ENCODE measurements around the gene IVD. TPM values are rescaled to one million over a fixed set of nuclear protein-coding genes. Genes with fewer than 3 reads are reported as not detected.
"Not testable (repeated sequence)": the region's sequence is repeated elsewhere in the genome, so short reads cannot be mapped to it uniquely, and the experiment has no call there.

Gene IVD
- total RNA-seq, 1 donor from 2014 or later, result 52.8 TPM

GRCh38 chr15:40439461-40439959 is 33.9 kb downstream of the IVD start:
- peak; percentile 29 for DNase-seq

GRCh38 chr15:40439960-40440742 is 34.6 kb downstream of the IVD start:
- DNase-seq, result peak; percentile 32

GRCh38 chr15:40440743-40441564 is 35.4 kb downstream of the IVD start, which contains the start of gene BAHD1:
Gene BAHD1 (plus strand): TSS chr15:40440953. CDS start chr15:40458465, 17,512 bp downstream.
- peak; percentile 97 for DNase-seq

- DNase-seq, result peak; percentile 27
Observed at GRCh38 chr15:40441565-40442531, 36.3 kb downstream of the IVD start.

GRCh38 chr15:40443255-40443654 is 37.7 kb downstream of the IVD start:
- DNase-seq, result no peak

GRCh38 chr15:40443846-40444245 is 38.3 kb downstream of the IVD start:
- no peak for DNase-seq

GRCh38 chr15:40444736-40445135 is 39.1 kb downstream of the IVD start:
- no peak for DNase-seq

- DNase-seq, result no peak
Observed at GRCh38 chr15:40445421-40445922, 39.9 kb downstream of the IVD start.

- DNase-seq, result no peak
Observed at GRCh38 chr15:40446144-40446543, 40.5 kb downstream of the IVD start.

- no peak for DNase-seq
Observed at GRCh38 chr15:40448354-40448753, 42.8 kb downstream of the IVD start.

- no peak for DNase-seq
Observed at GRCh38 chr15:40449275-40449674, 43.7 kb downstream of the IVD start.

GRCh38 chr15:40450047-40450446 is 44.5 kb downstream of the IVD start:
- no peak for DNase-seq

GRCh38 chr15:40451527-40452158 is 46.0 kb downstream of the IVD start:
- no peak for DNase-seq

- no peak for DNase-seq
Observed at GRCh38 chr15:40452296-40453090, 46.9 kb downstream of the IVD start.

- not testable (repeated sequence) for DNase-seq
Observed at GRCh38 chr15:40453941-40454340, 48.3 kb downstream of the IVD start.

GRCh38 chr15:40454904-40455391 is 49.4 kb downstream of the IVD start:
- no peak for DNase-seq

GRCh38 chr15:40456299-40456712 is 50.7 kb downstream of the IVD start:
- peak; percentile 25 for DNase-seq

GRCh38 chr15:40456738-40457137 is 51.1 kb downstream of the IVD start:
- no peak for DNase-seq

- DNase-seq, result no peak
Observed at GRCh38 chr15:40458495-40459371, 53.1 kb downstream of the IVD start.

Measured in tongue (tissue), 2 donors.